ENCODE measurements around the gene BIRC5. TPM values are rescaled to one million over a fixed set of nuclear protein-coding genes. Genes with fewer than 3 reads are reported as not detected.
A peak's percentile ranks its signal among the peaks of the same experiment; 100 is the strongest.

The BIRC5 gene
- total RNA-seq (2021; ENCODE audit: unreplicated experiment) = 140 TPM
- 89.7 and 104 TPM in 2 replicates for polyA plus RNA-seq (2012)
- percentile 95 among the genes with signal in this experiment for Bru-seq, nascent RNA
- percentile 99 among the genes with signal in this experiment for BruChase-seq, experiment 1, labeled RNA remaining after a 6-hour chase
- percentile 98 among the genes with signal in this experiment for BruChase-seq, experiment 2, labeled RNA remaining after a 2-hour chase
- long read RNA-seq, transcript BIRC5-202 (4 exons, 2,630 nt) = major isoform, 414 of 608 reads
- long read RNA-seq, transcript BIRC5-201 (5 exons, 2,711 nt) = minor isoform, 67 of 608 reads
- long read RNA-seq, transcript BIRC5-203 (3 exons, 2,446 nt) = minor isoform, 27 of 608 reads
- long read RNA-seq, transcript BIRC5-206 (2 exons, 747 nt) = minor isoform, 5 of 608 reads
- long read RNA-seq, partial matches to known transcripts = 44 of 608 reads
- long read RNA-seq, other reads (novel, unspliced or antisense) = 48 of 608 reads

- peak within 1 kb of the TSS; percentile 99 for H3K9ac ChIP-seq (ENCODE audit: low read length)
- CTCF ChIA-PET = interaction anchor here (1.2 kb wide), 1 partner anchor 37 kb away, joined by 5 read pairs; no protein-coding TSS in a partner anchor
- peaks cover 51% of the 10 kb centered on the region for H3K79me2 ChIP-seq (ENCODE audit: insufficient read depth, low read length)
- no peaks in the 10 kb centered on the region; the same call in 1 of the 2 replicates for H4K20me1 ChIP-seq (ENCODE audit: insufficient read depth)
- peak within 1 kb of the TSS; percentile 86 for H3K27ac ChIP-seq (ENCODE audit: low read depth, low read length)
- RAD21 ChIA-PET (ENCODE audit: low non-redundant PET in 1 of 2, low total read pairs in 2 of 2, uncharacterized antibody in 2 of 2, unreplicated experiment in 2 of 2) = no interaction called here
- no TSS peak for BruUV-seq (replicated peaks)
- ATAC-seq (peak; percentile 97), DNase-seq (ENCODE audit: low read depth, low spot score) (peak; percentile 74)
- intact Hi-C loops (cut with micrococcal nuclease) = loop anchor here (1.0 kb wide), 1 partner anchor 27 kb away; the partner anchor contains the start of genes AFMID and TK1
- peaks cover 13 to 20% of the 10 kb centered on the region in 2 experiments for H3K4me1 ChIP-seq (ENCODE audit: control insufficient read depth in 1 of 2, insufficient read depth in 2 of 2, low read length in 2 of 2)
- TF ChIP-seq TCF7L2 (IDR thresholded peaks at IDR 0.05; ENCODE audit: borderline replicate concordance, extremely low read depth, insufficient read depth, insufficient read length) = peak; percentile 41
- peak; percentile 100 for TF ChIP-seq SIN3A (IDR thresholded peaks at IDR 0.05; ENCODE audit: low read depth)
- no peak for TF ChIP-seq REST (IDR thresholded peaks at IDR 0.05; ENCODE audit: low read depth)
- TF ChIP-seq JUND (IDR thresholded peaks at IDR 0.05) = no peak
- TF ChIP-seq ZNF274 (IDR thresholded peaks at IDR 0.05; ENCODE audit: low read depth, low read length) = no peak
- peak; percentile 90 for TF ChIP-seq POLR2AphosphoS5 (IDR thresholded peaks at IDR 0.05; ENCODE audit: low read depth, low read length)
- TF ChIP-seq SRF (IDR thresholded peaks at IDR 0.05; ENCODE audit: low read depth) = peak; percentile 75; the same call in 1 of the 2 replicates
- TF ChIP-seq EZH2phosphoT487 (IDR thresholded peaks at IDR 0.05; ENCODE audit: borderline replicate concordance) = no peak
- TF ChIP-seq ZFX (IDR thresholded peaks at IDR 0.05) = peak; percentile 96; the same call in 1 of the 2 replicates
- TF ChIP-seq ZBTB33 (IDR thresholded peaks at IDR 0.05; ENCODE audit: extremely low read depth, insufficient replicate concordance, low read length) = no peak
- peak; percentile 93 for TF ChIP-seq YY1 (IDR thresholded peaks at IDR 0.05; ENCODE audit: extremely low read depth, insufficient replicate concordance, low read depth, low read length)
- TF ChIP-seq SP1 (IDR thresholded peaks at IDR 0.05; ENCODE audit: low read depth) = peak; percentile 89
- peak; percentile 89 for TF ChIP-seq CBX3 (IDR thresholded peaks at IDR 0.05; ENCODE audit: low read depth)
- no peak for TF ChIP-seq FOSL1 (IDR thresholded peaks at IDR 0.05; ENCODE audit: low read depth)
- TF ChIP-seq, protein P1, sequence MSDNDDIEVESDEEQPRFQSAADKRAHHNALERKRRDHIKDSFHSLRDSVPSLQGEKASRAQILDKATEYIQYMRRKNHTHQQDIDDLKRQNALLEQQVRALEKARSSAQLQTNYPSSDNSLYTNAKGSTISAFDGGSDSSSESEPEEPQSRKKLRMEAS (IDR thresholded peaks at IDR 0.05) = peak; percentile 98
- peak; percentile 60 for TF ChIP-seq POLR2A (IDR thresholded peaks at IDR 0.05; ENCODE audit: borderline replicate concordance, extremely low read depth, insufficient read depth, insufficient read length)
- TF ChIP-seq EGR1 (IDR thresholded peaks at IDR 0.05; ENCODE audit: low read depth) = peak; percentile 30; the same call in 1 of the 2 replicates
- peak within 1 kb of the TSS; percentile 98 for H3K4me2 ChIP-seq (ENCODE audit: low read length)
- H3K4me3 ChIP-seq (replicated peaks in 1 of 2; ENCODE audit: low read depth in 1 of 2, low read length in 2 of 2) = peak within 1 kb of the TSS; percentile 97 to 99
- H3K9me3 ChIP-seq (ENCODE audit: control insufficient read depth in 1 of 2, insufficient read depth in 1 of 2, low read depth in 1 of 2, low read length in 2 of 2) = no peaks in the 10 kb centered on the region
- no peaks in the 10 kb centered on the region for H3K9me2 ChIP-seq (ENCODE audit: insufficient read depth)
- no peak within 1 kb of the TSS for H2AFZ ChIP-seq (ENCODE audit: low read depth, low read length, poor library complexity, severe bottlenecking)
- H3K27me3 ChIP-seq (ENCODE audit: insufficient read depth, low read length) = no peaks in the 10 kb centered on the region
- H3K36me3 ChIP-seq (ENCODE audit: control insufficient read depth in 1 of 2, insufficient read depth in 2 of 2, low read length in 2 of 2) = peaks cover 15 to 22% of the 10 kb centered on the region in 2 experiments
- POLR2A ChIA-PET = interaction anchor here (1.8 kb wide), 1 partner anchor 27 kb away, joined by 6 read pairs; the partner anchor contains the start of genes AFMID and TK1
Observed at GRCh38 chr17:78214016-78214705, at the start of gene BIRC5. TSS of gene BIRC5 (plus strand) at chr17:78214253. CDS start at chr17:78214317, 64 bp downstream.

All from HCT116 (cell line).